Heart right ventricle (tissue), 16 donors: ENCODE results near the gene RFX3. TPM values are rescaled to one million over a fixed set of nuclear protein-coding genes. Genes with fewer than 3 reads are reported as not detected.

Source experiments
- ATAC-seq, 8 donors: fragments of 200-7000 bp; cut with Tn5 transposase; one replicate each; pipeline ENCODE4 v1.9.1; 2020; ENCODE audit warnings: mild to moderate bottlenecking in 8 of 8, moderate library complexity in 8 of 8, moderate number of reproducible peaks in 1 of 8
- DNase-seq, 2 donors: peaks; one replicate each; pipeline ENCODE4 v3.0.0-alpha.2; 2020
- H3K27ac ChIP-seq, 10 donors: fragments of 200-600 bp; sonication (generic) in 2 of 10; one replicate each; pipeline versions ENCODE4 v1.5.0 to v1.8.0; 2020 to 2022; ENCODE audit warnings: mild to moderate bottlenecking in 3 of 10
- H3K27me3 ChIP-seq, 7 donors: fragments of 200-600 bp; one replicate each; pipeline ENCODE4 v1.8.0; 2021 to 2022; ENCODE audit warnings: mild to moderate bottlenecking in 2 of 7
- H3K36me3 ChIP-seq, 9 donors: fragments of 200-600 bp; sonication (generic) in 1 of 9; one replicate each; pipeline versions ENCODE4 v1.5.0 to v1.8.0; 2020 to 2022; ENCODE audit warnings: mild to moderate bottlenecking in 2 of 9
- H3K4me1 ChIP-seq, 9 donors: fragments of 200-600 bp; sonication (generic) in 1 of 9; one replicate each; pipeline versions ENCODE4 v1.5.0 to v1.8.0; 2020 to 2022; ENCODE audit warnings: mild to moderate bottlenecking in 4 of 9
- H3K4me3 ChIP-seq, 10 donors: fragments of 200-600 bp; sonication (generic) in 2 of 10; one replicate each; pipeline versions ENCODE4 v1.5.0 to v1.8.0; 2020 to 2022; ENCODE audit warnings: mild to moderate bottlenecking in 7 of 10, moderate library complexity in 2 of 10
- H3K9me3 ChIP-seq, 11 donors: fragments of 200-600 bp in 10 of 11; sonication (generic) in 2 of 11; one replicate each; pipeline versions ENCODE4 v1.5.0 to v1.8.0; 2013 to 2022; ENCODE audit warnings: mild to moderate bottlenecking in 2 of 11, control low read depth in 1 of 11, moderate library complexity in 1 of 11
- CTCF ChIP-seq, 9 donors: fragments of 200-600 bp; sonication (generic) in 2 of 9; IDR thresholded peaks; one replicate each; pipeline versions ENCODE4 v1.5.0 to v1.8.0; 2021 to 2022; ENCODE audit warnings: antibody characterized with exemption in 9 of 9, mild to moderate bottlenecking in 5 of 9, moderate library complexity in 1 of 9
- WGBS, 2 donors: extraction: QIAGEN DNeasy Blood & Tissue Kit; methylation state at CpG; one replicate each; pipeline ENCODE4 v1.1.7; 2013; ENCODE audit warnings: inconsistent platforms in 1 of 2; 5-methylcytosine and 5-hydroxymethylcytosine counted together
- intact Hi-C, 10 donors: fragments of 100-400 bp; cut with DNase I; formaldehyde crosslinking; loops; one replicate each; pipeline versions ENCODE4 v1.11.1 to v1.14.2; 2022
- polyA plus RNA-seq, 2 donors: library from polyadenylated mRNA; stranded (reverse); fragments of 200-250 nt; gene quantifications; one replicate each; pipeline ENCODE4 v1.2.3, GENCODE V29; 2013
- total RNA-seq, 10 donors: library from RNA; stranded (reverse); fragmentation: NEBNext Ultra II Directional in 3 of 10; extraction: Animal tissue kit (Norgen Biotek cat#: 25700) in 3 of 10; gene quantifications; one replicate each; pipeline versions ENCODE4 v1.2.1 to v1.2.4, GENCODE V29; 2021 to 2023
- donor health status: Arrhythmogenic right ventricular cardiomyopathy.
- donor health status: ischemic (EF 13 %, LVEDD 7.1; RV severe dilation, severe dysfunction).
- donor health status: healthy with polysubstance abuse.
- donor health status: DM: no; HTN: yes; CAD: no.
- donor health status: DM: no; HTN: no; CAD: no.
- donor health status: ischemic (EF 25% LVEDD 6.9; RV normal size, moderate dysfunction).
- donor health status: ischemic (EF 25% LVEDD 5.7; RV mildly dilated, moderate dysfunction).
- donor health status: healthy.
- donor health status: DM: yes; HTN: yes; CAD: no.
- donor health status: Ischemic cardiomyopathy.
- donor health status: ischemic (EF 35%, LVEDD 5.7; RV mildly dilated, moderate dysfunction).
- donor health status: nonischemic (EF 11% LVEDD 7.7; RV severe dilation, severe dysfunction).
- donor health status: DM: yes; HTN: yes; CAD: no.
- donor health status: PGD.
- donor health status: ischemic (EF 29% LVEDD 5.4; RV normal size, mild dysfunction).
- donor health status: nonischemic (EF 23%, LVEDD 6.1; RV moderate dilation, normal function).

The RFX3 gene
- total and polyA plus RNA-seq, 12 donors = 0.43 to 5.9 (median 3.5) TPM

DNA sequence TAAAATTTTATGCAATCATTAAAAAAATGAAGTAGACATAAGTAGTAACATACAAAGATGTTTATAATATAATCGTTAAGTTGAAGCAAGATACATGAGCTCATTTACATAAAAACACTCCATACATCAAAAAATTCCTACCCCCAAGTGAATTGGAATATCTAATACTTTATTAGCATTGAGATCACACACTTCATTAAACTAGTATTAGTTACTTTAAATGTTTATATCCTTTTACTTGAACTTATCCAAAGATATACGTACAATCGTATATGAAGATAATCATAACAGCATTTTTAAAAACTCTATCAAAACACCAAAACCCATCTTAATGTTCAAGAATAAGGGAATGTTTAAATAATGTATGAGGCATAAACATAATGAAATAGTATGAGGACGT, 275.1 kb downstream of the RFX3 start:
- intact Hi-C loops = no loop called here
- Histone ChIP-seq H3K9me3 (no peaks in the 10 kb centered on the region), H3K27ac (no peak overlapping the region), H3K4me1 (no peaks in the 10 kb centered on the region), H3K36me3 (peaks cover 0 to 71% (median 4%) of the 10 kb centered on the region in 9 donors), H3K27me3 (no peaks in the 10 kb centered on the region), H3K4me3 (no peak overlapping the region)
- no peak for TF ChIP-seq CTCF (IDR thresholded peaks at IDR 0.05)
- ATAC-seq = no peak
- WGBS, 2 donors = 91% methylated on average over 4 of the region's 4 CpGs
- no peak for DNase-seq

- DNase-seq (no peak), ATAC-seq (no peak)
- no peak overlapping the region for H3K27ac ChIP-seq
- 96 to 97% methylated on average over 3 of the region's 3 CpGs for WGBS, 2 donors
- H3K36me3 ChIP-seq = peaks cover 0 to 48% (median 4%) of the 10 kb centered on the region in 9 donors
- TF ChIP-seq CTCF (IDR thresholded peaks at IDR 0.05) = no peak
- intact Hi-C loops = loop anchor here in 2 of 10 donors (10.0 kb wide), 1 partner anchor 198 kb away; no protein-coding TSS in a partner anchor
- H3K4me3 ChIP-seq = no peak overlapping the region
- H3K4me1 ChIP-seq = peaks cover 0 to 8% (median 0%) of the 10 kb centered on the region in 9 donors
- H3K27me3 ChIP-seq = no peaks in the 10 kb centered on the region
- H3K9me3 ChIP-seq = no peaks in the 10 kb centered on the region
These were observed 278.6 kb downstream of the RFX3 start for GRCh38 chr9:3247211-3247610.

DNA sequence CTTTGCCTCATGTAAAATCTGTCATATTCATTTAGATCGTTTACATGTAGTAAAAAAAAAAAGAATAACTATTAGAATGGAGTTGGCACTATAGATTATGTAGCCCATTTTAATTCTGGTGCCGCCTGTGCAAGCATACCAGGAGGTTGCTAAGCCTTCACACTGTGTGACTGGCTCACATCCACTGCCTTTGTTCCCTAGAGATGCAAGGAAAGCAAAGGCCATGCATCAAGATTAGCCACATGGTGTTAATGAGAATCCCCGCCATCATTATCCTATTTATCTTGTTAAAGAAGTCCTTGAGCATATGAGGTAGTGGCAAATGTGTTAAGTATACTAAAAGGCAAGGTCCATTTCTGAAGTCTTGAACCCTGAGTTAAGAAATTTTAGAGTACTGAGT, 279.6 kb downstream of the RFX3 start:
- no peak for TF ChIP-seq CTCF (IDR thresholded peaks at IDR 0.05)
- Histone ChIP-seq H3K4me3 (no peak overlapping the region), H3K36me3 (peaks cover 0 to 39% (median 4%) of the 10 kb centered on the region in 9 donors), H3K27ac (no peak overlapping the region), H3K27me3 (no peaks in the 10 kb centered on the region), H3K9me3 (no peaks in the 10 kb centered on the region), H3K4me1 (peaks cover 0 to 12% (median 0%) of the 10 kb centered on the region in 9 donors)
- ATAC-seq = no peak
- intact Hi-C loops = loop anchor here in 2 of 10 donors (10.0 kb wide), 1 partner anchor 199 kb away; no protein-coding TSS in a partner anchor
- DNase-seq = no peak
- 94 to 97% methylated on average over 3 of the region's 3 CpGs for WGBS, 2 donors

- no peaks in the 10 kb centered on the region for H3K27me3 ChIP-seq
- intact Hi-C loops = loop anchor here in 5 of 10 donors (5.0 to 10.0 kb wide), 2 partner anchors 197 to 200 kb away; no protein-coding TSS in a partner anchor
These were observed 280.7 kb downstream of the RFX3 start for GRCh38 chr9:3244963-3245653.

More at GRCh38 chr9:3244963-3245653, 280.7 kb downstream of the RFX3 start:
- TF ChIP-seq CTCF (IDR thresholded peaks at IDR 0.05) = no peak
- DNase-seq (no peak), ATAC-seq (no peak)
- Histone ChIP-seq H3K4me3 (no peak overlapping the region), H3K27ac (no peak overlapping the region), H3K9me3 (no peaks in the 10 kb centered on the region), H3K36me3 (peaks cover 0 to 36% (median 4%) of the 10 kb centered on the region in 9 donors), H3K4me1 (peaks cover 0 to 18% (median 0%) of the 10 kb centered on the region in 9 donors)
- 93 to 95% methylated on average over 5 of the region's 5 CpGs for WGBS, 2 donors
